ENCODE measurements around the gene DNM1L. TPM values are rescaled to one million over a fixed set of nuclear protein-coding genes. Genes with fewer than 3 reads are reported as not detected.

Gene DNM1L
- total and polyA plus RNA-seq, 8 donors, result 17.7 to 157 (median 36.7) TPM

GRCh38 chr12:32777159-32777558 lies 98.1 kb downstream of the DNM1L start:
- WGBS, 5 donors, result 41 to 57% (median 46%) methylated on average over 5 of the region's 5 CpGs
- H3K27me3 ChIP-seq, result peaks cover 0 to 14% (median 0%) of the 10 kb centered on the region in 3 donors
- no peak overlapping the region for H3K4me3 ChIP-seq
- intact Hi-C loops (cut with DNase I; ENCODE audit: low total_unique reads), result no loop called here
- no peaks in the 10 kb centered on the region for H3K36me3 ChIP-seq
- no peaks in the 10 kb centered on the region for H3K4me1 ChIP-seq
- H3K9me3 ChIP-seq, result no peaks in the 10 kb centered on the region
- no peak for TF ChIP-seq POLR2A (IDR thresholded peaks at IDR 0.05)
- TF ChIP-seq CTCF (IDR thresholded peaks at IDR 0.05), result no peak
- no peak for TF ChIP-seq EP300 (IDR thresholded peaks at IDR 0.05)
- TF ChIP-seq POLR2AphosphoS5 (IDR thresholded peaks at IDR 0.05), result no peak
- DNase-seq, result no peak
- H3K27ac ChIP-seq, result no peak overlapping the region

GRCh38 chr12:32777691-32778175 lies 98.6 kb downstream of the DNM1L start:
- DNase-seq, result no peak
- Histone ChIP-seq H3K27ac (no peak overlapping the region), H3K36me3 (no peaks in the 10 kb centered on the region), H3K27me3 (peaks cover 0 to 14% (median 0%) of the 10 kb centered on the region in 3 donors), H3K9me3 (no peaks in the 10 kb centered on the region), H3K4me1 (no peaks in the 10 kb centered on the region), H3K4me3 (no peak overlapping the region)
- WGBS, 5 donors, result 67 to 79% (median 74%) methylated on average over 6 of the region's 6 CpGs
- TF ChIP-seq CTCF (IDR thresholded peaks at IDR 0.05), result no peak
- no peak for TF ChIP-seq POLR2AphosphoS5 (IDR thresholded peaks at IDR 0.05)
- TF ChIP-seq POLR2A (IDR thresholded peaks at IDR 0.05), result no peak
- no peak for TF ChIP-seq EP300 (IDR thresholded peaks at IDR 0.05)
- intact Hi-C loops (cut with DNase I; ENCODE audit: low total_unique reads), result no loop called here

DNA sequence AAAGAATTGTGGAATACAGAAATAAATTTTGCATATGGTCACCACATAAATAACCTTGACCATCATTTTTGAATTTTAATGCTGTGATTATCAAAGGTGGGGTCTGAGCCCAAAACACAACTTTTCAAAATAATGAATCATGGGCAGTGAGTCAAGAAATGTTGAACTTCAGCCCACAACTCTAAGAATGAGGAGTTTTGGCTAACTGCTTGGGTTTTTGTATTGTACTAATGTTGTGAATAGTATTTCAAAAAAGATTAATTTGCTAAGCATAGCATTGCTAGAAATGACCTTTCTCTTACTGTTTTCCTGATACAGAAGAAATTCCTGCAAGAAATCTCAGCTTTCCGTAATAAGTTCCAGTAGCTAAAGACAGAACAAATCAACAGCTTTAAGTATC lies 101.0 kb downstream of the DNM1L start:
- Histone ChIP-seq H3K27me3 (peaks cover 0 to 7% (median 0%) of the 10 kb centered on the region in 3 donors), H3K9me3 (no peaks in the 10 kb centered on the region), H3K36me3 (no peaks in the 10 kb centered on the region), H3K27ac (no peak overlapping the region), H3K4me1 (no peaks in the 10 kb centered on the region), H3K4me3 (no peak overlapping the region)
- peak in 1 of 2 donors; percentile 18 for DNase-seq
- 60 to 75% (median 69%) methylated on average over 1 of the region's 1 CpG for WGBS, 5 donors
- intact Hi-C loops (cut with DNase I; ENCODE audit: low total_unique reads), result no loop called here
- TF ChIP-seq POLR2A (IDR thresholded peaks at IDR 0.05) (no peak), CTCF (IDR thresholded peaks at IDR 0.05) (no peak), POLR2AphosphoS5 (IDR thresholded peaks at IDR 0.05) (no peak), EP300 (IDR thresholded peaks at IDR 0.05) (no peak)

GRCh38 chr12:32783029-32783428 lies 103.9 kb downstream of the DNM1L start:
- no peak overlapping the region for H3K27ac ChIP-seq
- no peak for TF ChIP-seq POLR2AphosphoS5 (IDR thresholded peaks at IDR 0.05)
- TF ChIP-seq CTCF (IDR thresholded peaks at IDR 0.05), result no peak
- TF ChIP-seq POLR2A (IDR thresholded peaks at IDR 0.05), result no peak
- TF ChIP-seq EP300 (IDR thresholded peaks at IDR 0.05), result no peak
- no peaks in the 10 kb centered on the region for H3K9me3 ChIP-seq
- H3K27me3 ChIP-seq, result peaks cover 0 to 3% (median 0%) of the 10 kb centered on the region in 3 donors
- DNase-seq, result no peak
- H3K4me1 ChIP-seq, result no peaks in the 10 kb centered on the region
- no peaks in the 10 kb centered on the region for H3K36me3 ChIP-seq
- intact Hi-C loops (cut with DNase I; ENCODE audit: low total_unique reads), result no loop called here
- no peak overlapping the region for H3K4me3 ChIP-seq
- WGBS, 5 donors, result 33 to 67% (median 61%) methylated on average over 3 of the region's 3 CpGs
